Thyroid gland (tissue), 4 donors: ENCODE data around the gene PHACTR4.

Experiments
- POLR2A ChIP-seq, 2 donors: fragments of 450-650 bp; IDR thresholded peaks; one replicate each; pipeline ENCODE4 v1.6.1; 2017; ENCODE audit warnings: antibody characterized with exemption in 2 of 2, mild to moderate bottlenecking in 2 of 2, moderate library complexity in 1 of 2
- TF ChIP-seq, protein P1 (sequence below), 6 experiments: fragments of 200-600 bp in 3 of 6; fragments of 450-650 bp in 3 of 6; sonication (generic) in 3 of 6; IDR thresholded peaks; one replicate each; pipeline ENCODE4 v1.5.1; 2016 to 2019; ENCODE audit warnings: antibody characterized with exemption in 6 of 6, mild to moderate bottlenecking in 2 of 6, inconsistent platforms in 1 of 6, moderate library complexity in 1 of 6

- TF ChIP-seq, protein P1, sequence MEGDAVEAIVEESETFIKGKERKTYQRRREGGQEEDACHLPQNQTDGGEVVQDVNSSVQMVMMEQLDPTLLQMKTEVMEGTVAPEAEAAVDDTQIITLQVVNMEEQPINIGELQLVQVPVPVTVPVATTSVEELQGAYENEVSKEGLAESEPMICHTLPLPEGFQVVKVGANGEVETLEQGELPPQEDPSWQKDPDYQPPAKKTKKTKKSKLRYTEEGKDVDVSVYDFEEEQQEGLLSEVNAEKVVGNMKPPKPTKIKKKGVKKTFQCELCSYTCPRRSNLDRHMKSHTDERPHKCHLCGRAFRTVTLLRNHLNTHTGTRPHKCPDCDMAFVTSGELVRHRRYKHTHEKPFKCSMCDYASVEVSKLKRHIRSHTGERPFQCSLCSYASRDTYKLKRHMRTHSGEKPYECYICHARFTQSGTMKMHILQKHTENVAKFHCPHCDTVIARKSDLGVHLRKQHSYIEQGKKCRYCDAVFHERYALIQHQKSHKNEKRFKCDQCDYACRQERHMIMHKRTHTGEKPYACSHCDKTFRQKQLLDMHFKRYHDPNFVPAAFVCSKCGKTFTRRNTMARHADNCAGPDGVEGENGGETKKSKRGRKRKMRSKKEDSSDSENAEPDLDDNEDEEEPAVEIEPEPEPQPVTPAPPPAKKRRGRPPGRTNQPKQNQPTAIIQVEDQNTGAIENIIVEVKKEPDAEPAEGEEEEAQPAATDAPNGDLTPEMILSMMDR (IDR thresholded peaks at IDR 0.05) = no peak
- no peak for TF ChIP-seq POLR2A (IDR thresholded peaks at IDR 0.05)
Observed at GRCh38 chr1:28341591-28341990, 27.9 kb upstream of the PHACTR4 start.
